ENCODE measurements around the gene RRBP1.
A peak's percentile ranks its signal among the peaks of the same experiment; 100 is the strongest.

Gene RRBP1

DNA sequence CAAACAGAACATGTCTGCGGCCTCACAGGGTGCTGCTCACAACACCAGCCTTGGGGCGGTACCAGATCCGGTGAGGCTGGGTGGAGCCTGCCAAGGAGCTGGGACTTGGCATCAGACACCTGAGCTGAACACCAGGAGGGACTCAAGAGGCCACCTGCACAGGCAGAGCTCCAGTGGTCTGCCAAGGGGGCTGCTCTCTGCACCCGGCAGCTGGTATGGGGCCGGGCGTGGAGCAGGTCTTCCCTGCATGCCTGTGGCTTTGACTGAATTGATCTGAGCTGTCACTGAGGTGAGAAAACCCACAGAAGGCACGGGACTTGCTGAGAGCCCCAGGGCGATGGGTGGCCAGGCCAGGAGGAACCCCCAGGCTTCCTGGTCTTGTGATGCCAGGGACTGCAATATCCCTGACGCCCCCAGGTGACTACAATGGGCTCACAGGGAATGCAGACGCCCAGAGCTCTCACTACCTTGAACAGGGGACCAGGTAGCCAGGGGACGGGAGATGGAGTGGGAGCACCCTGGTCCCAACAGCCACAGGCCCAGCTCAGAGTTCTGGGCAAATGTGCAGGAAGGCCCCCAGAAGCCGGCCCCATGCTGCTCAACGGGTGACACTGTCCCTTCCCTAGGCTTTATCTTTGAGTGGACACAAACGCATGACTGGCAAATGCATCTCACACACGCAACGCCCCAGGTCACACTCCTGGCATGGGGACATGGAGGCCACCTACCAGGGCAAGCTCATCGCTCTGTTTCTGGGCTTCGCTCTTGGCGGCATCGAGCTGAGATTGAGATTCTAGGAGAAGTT lies 64.0 kb downstream of the RRBP1 start:
- DNase-seq, result no peak

DNA sequence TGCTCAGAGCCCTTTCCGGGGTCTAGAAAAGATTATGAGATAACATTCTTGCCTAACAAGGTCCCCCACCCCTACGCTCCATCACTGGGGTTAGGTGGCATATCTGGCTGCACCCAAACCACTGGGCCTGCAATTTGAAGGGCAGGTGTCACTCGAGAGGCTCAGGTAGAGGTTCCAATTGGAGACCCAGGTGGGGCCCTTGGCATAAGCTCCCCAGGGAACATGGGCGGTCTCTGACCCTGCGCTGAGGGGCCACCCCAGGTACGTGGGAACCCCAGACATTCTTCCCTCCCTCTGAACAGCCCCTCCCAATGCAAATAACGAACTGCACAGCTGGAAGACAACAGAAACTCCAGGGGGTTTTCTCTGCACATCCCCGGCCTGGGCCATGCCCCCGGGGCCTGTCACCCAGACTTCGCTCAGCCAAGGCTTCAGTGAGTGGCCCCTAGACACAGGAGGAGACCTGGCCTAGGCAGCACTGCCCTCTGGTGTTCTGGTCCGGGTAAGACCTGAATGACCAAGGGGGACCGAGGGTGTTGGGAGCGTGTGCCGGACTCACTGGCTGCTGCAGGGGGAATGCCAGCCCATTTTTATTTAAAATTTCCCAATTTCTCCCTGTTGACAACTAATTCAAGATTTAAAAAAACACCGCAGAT lies 64.7 kb downstream of the RRBP1 start:
- DNase-seq, result peak in 2 of 4 experiments; percentile 10 to 28

DNA sequence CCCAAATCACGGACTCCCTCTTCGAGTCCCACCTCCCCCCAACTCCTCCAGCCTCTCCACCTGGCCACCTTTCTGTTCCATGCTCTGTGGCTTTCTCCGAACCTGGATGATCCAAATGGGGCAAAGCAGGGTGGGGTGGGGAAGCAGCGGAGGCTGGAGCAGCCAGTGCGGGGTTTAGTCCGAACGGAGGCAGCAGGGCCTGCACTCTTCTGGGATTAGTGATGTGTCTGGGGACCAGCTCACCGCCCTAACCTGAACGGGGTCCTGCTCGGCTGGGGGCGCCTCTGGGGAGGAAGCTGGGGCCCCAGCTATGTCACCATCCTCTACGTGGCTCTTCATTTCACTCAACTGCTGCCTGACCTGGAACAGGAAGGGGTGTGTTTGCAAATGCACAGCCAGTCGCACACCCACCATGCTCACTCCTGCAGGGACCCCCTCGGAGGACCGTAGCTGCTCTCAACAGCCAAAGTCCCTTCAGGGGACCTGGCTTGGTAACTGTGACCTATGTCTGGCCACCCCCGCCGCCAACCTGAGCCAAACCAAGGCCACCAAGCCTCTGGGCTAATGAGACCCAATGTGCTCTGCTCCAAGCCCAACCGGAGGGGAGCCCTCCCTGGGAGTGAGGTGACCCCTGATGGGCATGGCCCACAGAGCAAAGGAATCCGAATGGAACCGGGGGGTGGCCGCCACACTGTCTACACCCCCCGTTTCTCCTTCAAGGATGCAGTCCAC lies 65.4 kb downstream of the RRBP1 start:
- no peak for DNase-seq

DNA sequence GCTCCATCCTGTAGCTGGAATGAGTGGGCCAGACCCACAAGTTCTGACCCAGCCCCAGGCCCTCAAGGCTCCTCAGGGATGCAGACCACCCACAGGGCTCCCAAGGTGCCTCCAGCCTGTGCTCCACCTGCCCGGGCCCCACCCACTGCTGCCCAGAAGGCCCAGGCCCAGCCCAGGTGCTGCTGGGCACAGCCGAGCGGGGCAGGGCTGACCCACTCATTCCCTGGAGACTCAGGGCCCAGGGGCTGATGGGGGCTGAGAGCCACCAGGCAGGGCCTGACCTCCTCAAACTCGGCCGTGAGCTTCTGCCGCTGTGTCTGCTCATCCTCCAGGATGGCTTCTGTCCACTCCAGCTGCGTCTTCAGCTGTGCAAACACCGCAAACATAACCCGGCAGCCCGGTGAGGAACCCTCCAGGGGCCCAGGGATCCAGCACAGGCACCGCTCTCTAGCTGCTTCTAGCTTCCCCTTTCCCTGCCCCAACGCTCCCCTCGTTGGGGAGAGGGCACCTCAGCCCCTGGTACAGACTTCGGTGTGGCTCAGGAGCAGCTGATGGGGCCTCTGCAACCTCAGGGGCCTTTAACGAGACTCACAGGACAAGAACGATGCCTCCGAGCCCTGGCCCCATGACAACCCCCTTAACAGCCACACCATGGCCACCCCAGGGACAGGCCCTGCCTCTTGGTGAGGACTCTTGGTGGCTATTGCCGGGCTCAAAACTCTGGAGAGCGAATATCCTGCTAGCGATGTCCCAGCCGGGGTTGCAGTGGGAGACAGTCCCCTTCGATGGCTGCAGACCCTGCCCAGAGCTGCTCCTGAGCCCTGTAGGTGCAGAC lies 66.2 kb downstream of the RRBP1 start:
- DNase-seq, result no peak

DNA sequence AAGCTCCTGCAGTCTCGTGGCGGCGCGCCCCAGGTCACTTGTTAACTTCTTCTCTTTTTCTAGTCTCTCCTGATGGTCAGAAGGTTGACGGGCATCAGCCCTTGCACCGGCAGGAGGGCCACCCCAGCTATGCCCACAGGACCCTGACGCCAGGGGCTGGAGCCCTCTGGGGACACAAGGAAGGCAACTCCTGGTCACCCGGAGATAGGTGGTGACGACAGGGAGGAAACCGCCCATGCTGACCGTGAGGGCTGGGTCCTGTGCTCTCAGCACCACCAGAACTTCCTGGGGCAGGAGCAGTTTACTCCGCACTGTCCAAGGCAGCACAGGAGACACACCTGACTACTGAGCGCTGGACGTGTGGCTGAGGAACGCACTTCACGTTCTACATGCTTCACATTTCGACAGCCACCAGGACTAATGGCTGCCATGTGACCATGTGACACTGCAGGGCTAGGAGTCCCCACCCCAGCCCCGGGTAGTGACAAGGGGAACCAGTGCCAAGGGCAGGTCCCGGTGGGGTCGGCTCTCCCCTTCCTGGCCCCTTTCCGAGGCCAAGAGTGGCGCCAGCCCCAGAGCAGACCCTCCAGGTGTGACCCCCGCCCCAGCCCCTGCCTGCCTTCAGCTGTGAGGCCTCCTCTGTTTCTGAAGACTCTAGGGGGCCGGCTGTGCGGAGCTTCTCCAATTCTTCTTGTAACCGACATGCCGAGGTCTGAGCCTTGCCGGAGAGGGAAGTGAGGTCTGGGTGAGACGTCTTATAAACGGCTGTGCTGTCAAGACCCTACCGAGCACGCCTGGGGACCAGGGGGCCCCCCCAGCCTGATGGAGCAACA lies 67.0 kb downstream of the RRBP1 start:
- no peak for DNase-seq

DNA sequence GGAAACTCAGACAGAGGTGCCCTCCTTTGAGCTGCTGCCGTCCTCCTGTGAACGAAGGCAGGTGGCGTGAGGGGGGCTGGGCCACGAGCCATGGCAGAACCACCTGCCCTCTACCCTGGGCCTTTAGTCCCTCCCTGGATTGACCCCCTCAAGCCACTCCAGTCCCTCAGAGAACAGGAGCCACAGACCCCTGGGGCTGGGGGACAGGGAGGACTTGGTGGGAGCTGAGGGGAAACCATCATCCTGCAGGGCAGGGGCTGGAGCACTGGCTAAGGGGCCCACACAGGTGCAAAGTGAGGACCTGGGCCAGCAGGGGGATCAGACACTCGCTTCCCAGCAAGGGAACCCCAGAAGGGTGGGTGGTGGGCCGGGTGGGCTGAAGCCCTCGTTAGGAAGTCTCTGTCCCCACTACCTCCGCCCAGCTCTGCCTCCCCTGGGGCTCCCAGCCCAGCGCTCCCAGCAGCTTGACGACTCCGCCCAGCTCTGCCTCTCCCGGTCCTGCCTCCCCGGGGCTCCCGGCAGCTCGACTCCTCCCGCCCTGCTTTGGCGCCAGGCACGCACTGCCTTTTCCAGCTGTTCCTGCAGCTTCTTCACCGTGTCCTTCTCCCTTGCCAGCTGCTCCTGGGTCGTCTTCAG lies 67.7 kb downstream of the RRBP1 start:
- DNase-seq, result no peak

DNA sequence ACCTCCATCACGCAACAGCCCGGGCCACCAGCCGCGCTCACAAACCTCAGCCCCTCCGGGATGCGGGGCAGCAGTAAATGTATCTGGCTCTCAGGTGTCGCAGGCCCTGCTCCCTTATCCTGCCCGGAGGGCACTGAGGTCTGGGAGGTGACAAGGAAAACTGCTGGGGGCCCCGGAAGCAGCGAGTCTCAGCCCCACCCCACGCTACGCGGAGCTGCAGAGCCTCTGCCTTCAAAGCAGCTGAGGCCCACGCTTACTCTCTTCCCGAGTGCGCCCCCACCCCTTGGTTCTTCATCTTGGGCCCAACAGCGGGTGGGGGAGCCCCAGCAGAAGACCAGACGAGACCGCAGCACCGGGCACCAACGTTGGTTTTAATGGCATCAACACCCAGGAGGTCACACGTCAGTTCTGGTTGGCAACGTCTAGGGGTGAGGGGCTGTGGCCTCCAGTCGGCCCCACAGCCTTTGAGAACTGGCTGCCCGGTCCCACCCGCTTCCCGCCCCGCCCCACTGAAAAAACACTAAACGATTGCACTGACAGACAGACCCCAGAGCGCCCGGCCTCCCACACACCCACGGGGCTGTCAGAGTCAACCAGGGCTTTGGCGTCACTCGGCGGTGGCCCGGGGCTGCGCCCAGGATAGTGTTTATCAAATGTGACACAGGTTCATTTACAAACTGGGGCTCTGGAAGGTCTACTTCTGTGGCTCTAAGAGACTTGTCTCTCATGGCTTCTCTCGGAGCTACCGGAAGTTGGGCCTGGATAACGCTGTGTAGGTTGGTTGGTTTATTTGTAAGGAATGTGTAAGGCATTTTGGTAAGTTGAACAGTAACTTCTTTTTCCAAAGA lies 68.5 kb downstream of the RRBP1 start:
- DNase-seq, result no peak

DNA sequence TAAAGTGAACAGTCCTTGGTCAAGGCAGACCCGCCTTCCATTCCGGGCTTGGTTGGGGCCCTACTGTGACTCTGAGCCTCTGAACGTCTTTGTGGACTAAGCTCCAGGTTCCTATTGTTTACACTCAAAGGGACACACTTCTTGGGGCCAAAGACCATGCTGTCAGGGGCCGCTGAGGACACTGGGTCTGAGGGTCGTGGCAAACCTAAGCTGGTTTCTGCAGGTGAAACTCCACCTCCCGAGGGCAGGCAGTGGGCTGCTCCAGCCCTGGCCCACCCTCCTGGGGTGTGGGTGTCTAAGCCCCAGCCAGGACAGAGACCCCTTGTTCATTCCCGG lies 69.1 kb downstream of the RRBP1 start:
- no peak for DNase-seq

DNA sequence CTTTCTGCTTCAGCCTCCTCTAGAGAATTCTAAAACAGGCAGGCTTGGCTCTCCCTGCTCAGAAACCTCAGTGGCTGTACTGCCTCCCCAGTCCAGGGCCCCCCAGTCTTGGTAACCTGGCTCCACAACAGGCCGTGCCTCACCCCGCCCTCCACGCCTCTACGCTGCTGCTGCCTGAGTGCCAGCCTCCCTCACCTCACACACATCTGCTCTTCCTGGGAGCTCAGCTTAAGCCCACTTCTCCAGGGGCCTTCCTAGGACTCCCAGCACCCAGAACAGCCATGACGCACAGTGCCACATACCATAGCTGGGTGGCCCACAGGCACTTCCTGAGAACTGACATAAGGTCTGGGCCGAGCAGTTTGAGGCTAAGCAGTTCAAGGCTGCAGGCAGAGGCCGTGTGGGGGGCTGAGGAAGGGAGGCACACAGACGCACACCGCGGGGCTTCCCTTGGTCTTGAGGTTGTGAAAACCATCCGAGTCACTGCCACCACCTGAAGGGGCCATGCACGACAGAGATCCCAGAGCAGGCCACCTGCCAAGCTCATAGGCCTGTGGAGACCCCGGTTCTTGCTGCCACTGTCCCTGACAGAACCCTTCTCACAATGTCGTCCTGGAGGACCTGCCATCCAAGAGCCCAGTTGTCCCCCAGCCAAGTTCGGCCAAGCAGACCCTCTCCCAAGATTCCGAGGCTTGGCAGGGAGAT lies 69.6 kb downstream of the RRBP1 start:
- no peak for DNase-seq

DNA sequence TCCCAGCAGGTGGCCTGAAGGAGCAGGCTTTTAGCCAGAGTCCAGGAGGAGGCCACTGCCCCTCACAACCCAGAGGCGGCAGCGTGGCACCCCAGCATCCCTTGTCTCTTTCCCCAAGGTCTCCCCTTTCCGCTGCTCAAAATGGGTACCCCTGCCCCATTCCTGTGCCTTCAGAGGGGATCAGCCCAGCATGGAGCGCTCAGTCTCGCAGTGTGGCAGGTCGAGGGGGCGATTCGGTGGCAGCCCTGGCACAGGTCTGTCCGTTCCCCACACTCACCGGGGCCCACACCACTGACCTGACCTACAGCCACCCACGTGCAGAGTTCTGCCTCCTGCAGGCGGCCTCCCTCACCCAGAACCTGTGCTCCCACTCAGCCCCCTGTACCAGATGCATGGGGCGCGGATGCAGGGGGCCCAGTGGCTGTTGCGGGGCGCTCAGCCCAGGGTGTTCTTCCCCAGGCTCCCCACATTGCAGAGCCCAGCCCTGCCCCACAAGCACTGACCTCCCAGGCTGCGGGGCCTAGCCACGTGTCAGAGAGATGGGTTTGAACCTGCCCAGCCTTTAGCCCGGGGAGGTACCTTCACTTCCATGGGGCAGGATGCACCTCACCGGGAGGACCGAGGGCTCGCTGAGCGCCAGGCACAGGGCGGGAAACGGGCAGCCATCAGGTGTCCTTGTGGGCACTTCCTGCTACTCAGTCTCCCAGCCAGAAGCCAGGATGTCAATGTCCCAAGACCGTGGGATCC lies 70.3 kb downstream of the RRBP1 start:
- no peak for DNase-seq

DNA sequence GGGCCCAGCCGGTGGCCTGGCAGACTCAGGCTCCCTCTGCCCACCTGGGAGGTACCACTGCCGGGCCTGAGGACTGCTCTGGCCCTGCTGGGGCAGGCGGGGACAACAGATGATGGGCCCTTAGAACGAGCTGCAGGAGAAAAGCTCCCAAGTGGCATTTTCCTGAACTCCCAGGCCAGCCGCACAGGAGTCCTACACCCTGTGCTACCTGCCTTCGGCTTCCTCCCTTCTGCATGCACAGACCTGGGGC lies 70.8 kb downstream of the RRBP1 start:
- no peak for DNase-seq

DNA sequence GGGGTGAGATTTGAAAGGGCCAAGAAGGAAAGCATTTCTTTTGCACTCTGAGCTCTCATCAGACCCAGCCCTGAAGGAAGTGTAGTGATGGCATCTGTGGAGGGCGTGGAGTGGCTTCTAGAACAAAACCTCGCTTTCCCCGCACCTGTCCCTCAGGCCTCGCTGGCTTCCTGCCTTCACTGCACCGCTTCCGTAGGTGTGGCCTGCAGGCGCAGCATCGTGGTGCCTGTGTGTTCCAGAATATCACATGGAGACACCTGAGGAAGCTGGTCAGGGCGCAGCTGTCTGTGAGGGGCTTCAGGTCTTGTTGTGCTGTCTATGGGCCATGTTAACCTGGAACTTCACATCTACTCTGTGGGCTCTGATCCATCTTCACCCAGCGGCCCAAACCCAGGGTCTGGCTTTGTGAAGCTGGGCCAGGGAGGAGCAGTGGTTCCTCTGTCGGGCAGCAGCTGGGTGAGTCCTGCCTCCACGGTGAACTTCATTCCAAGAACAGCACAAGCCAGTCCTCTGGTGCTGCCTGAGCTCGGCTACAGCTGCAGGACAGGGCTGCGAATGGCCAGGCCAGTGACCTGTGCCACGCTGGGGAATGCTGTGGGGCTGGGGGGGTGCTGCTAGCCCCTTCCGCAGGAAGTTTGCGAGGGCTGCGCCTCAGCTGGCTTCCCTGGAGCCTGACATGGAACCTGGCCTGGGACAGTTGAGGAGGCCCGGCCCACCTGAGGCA lies 71.3 kb downstream of the RRBP1 start:
- peak in 2 of 4 experiments; percentile 46 to 56 for DNase-seq

DNA sequence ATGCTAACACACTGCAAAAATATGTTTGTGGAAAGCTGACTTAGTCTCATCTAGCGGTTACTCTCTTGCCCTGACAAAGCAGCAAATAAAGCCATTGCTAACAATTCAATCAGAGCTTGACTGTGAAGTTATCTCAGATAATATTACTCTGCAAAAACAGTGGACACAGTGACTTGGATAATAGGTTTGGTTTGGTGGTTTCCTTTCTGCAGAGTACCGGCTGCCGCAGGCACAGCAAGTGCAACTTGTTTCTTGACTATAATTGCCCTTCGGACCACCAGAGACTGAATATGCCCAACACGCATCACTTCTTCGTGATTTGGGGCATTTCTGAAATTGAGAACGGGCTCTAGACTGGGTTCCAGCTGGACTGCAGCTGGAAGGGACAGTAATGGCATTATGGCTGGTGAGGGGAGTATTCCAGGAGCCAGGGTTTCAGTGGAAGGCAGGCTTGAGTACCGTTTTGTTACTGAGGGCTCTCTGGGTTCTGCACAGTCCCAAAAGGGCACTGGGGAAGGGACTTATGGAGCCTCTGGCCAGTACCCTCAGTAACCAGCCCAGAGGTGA lies 72.1 kb downstream of the RRBP1 start:
- no peak for DNase-seq

DNA sequence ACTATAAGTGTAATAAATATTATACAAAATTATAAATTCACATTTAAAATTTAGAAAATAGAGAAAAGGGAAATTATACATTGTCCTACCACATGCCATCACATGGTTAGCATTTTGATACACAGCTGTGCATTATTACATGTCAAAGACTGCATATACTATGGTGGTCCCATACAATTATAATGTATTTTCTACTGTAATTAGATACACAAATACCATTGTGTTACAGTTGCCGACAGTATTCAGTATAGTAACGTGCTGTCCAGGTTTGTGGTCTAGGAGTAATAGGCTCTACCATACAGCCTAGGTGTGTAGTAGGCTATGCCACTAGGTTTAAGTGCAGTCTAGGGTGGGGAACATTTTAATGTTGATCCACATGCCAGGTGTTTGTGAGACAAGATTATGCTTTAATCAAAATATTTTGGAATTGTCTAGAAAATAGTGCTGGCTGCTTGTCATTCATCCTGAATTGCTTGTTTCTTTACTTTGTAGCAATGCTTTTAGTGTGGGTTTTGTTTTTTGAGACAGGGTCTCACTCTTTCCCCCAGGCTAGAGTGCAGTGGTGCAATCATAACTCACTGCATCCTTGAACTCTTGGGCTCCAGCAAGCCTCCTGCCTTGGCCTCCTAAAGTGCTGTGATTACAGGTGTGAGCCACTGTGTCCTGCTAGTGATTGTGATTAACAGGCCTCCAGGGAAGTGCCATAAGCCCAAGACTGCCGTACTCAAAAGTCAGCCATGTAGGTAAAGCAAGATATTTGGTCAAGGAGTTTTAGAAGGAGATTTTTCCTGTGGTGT lies 73.1 kb downstream of the RRBP1 start:
- no peak for DNase-seq

DNA sequence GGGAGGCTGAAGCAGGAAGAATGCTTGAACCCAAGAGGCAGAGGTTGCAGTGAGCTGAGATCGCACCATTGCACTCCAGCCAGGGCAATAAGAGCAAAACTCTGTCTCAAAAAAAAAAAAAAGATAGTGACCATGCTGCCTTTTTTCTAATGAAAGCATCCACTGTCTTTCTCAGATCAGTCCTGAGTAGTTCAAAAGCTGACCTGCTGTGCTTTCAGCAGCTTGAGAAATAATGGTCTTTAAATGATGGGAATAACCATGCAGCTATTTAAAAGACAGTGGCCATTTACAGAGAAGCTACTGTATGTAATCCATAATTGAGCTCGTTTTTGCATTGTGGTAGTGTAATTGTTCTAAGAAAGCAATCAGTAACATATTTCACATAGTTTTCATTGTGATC lies 76.0 kb downstream of the RRBP1 start:
- DNase-seq, result no peak

DNA sequence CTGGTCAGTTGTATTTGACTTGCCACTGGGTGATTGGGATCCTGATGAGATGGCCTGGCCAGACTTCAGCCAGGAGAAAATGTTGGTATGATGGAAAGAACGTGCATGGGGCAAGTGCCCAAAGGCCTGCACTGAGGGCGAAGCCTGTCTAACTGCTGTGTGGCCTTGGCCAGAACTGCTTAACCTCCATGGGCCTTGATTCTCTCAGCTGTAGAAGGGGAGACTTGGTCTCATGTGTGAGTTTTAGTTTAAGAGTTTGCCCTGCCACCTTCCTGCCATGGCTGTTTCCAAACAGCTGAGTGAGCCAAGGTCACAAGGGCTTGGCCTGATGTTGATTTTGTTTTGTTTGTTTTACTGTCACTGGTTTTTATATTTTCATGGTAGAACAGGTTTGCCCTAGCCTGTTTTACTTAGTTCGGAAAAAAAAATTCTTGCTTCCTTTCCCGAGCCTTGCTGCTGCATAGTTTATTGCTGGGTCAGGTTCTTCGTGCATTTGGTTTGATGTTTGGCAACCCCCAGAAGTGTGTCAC lies 76.8 kb downstream of the RRBP1 start:
- DNase-seq, result no peak

DNA sequence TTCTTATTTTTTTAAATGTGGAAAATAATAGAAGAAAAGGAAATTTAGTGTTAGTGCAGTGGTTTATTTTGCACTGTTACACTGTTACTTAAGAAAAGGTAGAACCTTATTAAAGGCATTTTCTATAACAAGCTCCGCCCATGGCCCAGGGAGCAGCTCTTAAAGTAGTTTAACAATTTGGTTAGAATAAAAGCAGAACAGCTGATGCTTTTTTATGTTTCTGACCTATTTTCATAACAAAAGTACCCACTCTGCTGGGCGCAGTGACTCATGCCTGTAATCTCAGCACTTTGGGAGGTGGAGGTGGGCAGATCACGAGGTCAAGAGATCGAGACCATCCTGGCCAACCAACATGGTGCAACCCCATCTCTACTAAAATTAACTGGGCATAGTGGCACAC lies 79.5 kb downstream of the RRBP1 start:
- DNase-seq, result no peak

Measured in activated naive CD4-positive, alpha-beta T cell (primary cell).